Tibial nerve (tissue), 4 donors: ENCODE data around the gene ARMC12. TPM values are rescaled to one million over a fixed set of nuclear protein-coding genes. Genes with fewer than 3 reads are reported as not detected.
A peak's percentile ranks its signal among the peaks of the same experiment; 100 is the strongest.

Source experiments
- DNase-seq, 2 donors: peaks; one replicate each; pipeline ENCODE4 v3.0.0-alpha.2; 2019; ENCODE audit warnings: low spot score in 2 of 2
- H3K27ac ChIP-seq, 4 donors: fragments of 200-600 bp; sonication (generic) in 3 of 4; one replicate each; pipeline ENCODE4 v1.5.1; 2017 to 2019; ENCODE audit warnings: mild to moderate bottlenecking in 1 of 4
- H3K27me3 ChIP-seq, 2 donors: fragments of 200-600 bp; sonication (generic) in 1 of 2; one replicate each; pipeline versions ENCODE4 v1.5.1 to v1.6.0; 2017 to 2019
- H3K36me3 ChIP-seq, 3 donors: fragments of 200-600 bp; sonication (generic); one replicate each; pipeline ENCODE4 v1.5.1; 2018 to 2019
- H3K4me1 ChIP-seq, 4 donors: fragments of 200-600 bp; sonication (generic) in 3 of 4; one replicate each; pipeline ENCODE4 v1.5.1; 2017 to 2019
- H3K4me3 ChIP-seq, 4 donors: fragments of 200-600 bp; sonication (generic) in 3 of 4; one replicate each; pipeline ENCODE4 v1.5.1; 2017 to 2019; ENCODE audit warnings: mild to moderate bottlenecking in 1 of 4, moderate library complexity in 1 of 4
- H3K9me3 ChIP-seq, 4 donors: fragments of 200-600 bp; sonication (generic) in 3 of 4; one replicate each; pipeline ENCODE4 v1.5.1; 2017 to 2019
- CTCF ChIP-seq, 5 experiments: fragments of 200-600 bp in 3 of 5; fragments of 450-650 bp in 2 of 5; sonication (generic) in 3 of 5; IDR thresholded peaks; one replicate each; pipeline ENCODE4 v1.5.1; 2016 to 2019; ENCODE audit warnings: antibody characterized with exemption in 5 of 5, mild to moderate bottlenecking in 3 of 5, moderate library complexity in 2 of 5
- EP300 ChIP-seq, 2 donors: sonication (generic); formaldehyde crosslinking; IDR thresholded peaks; one replicate each; pipeline ENCODE4 v1.6.1; 2017; ENCODE audit warnings: antibody characterized with exemption in 2 of 2, mild to moderate bottlenecking in 1 of 2
- POLR2A ChIP-seq, 2 donors: fragments of 450-650 bp; IDR thresholded peaks; one replicate each; pipeline ENCODE4 v1.6.1; 2017; ENCODE audit warnings: antibody characterized with exemption in 2 of 2, mild to moderate bottlenecking in 2 of 2, moderate library complexity in 2 of 2
- WGBS, 2 donors: methylation state at CpG; one replicate each; pipeline ENCODE4 v1.1.5; 2018; 5-methylcytosine and 5-hydroxymethylcytosine counted together
- total RNA-seq, 4 donors: library from RNA; depleted of rRNA; stranded (reverse); fragments of >200 nt; gene quantifications; one replicate each; pipeline ENCODE4 v1.1.0, GENCODE V29; 2016

ARMC12 gene
- total RNA-seq, 4 donors from 2014 or later: 2.2 to 2.9 TPM; not detected in 2

GRCh38 chr6:35735452-35735851 is 1.4 kb upstream of the ARMC12 start:
- peaks cover 5 to 50% (median 32%) of the 10 kb centered on the region in 4 donors for H3K4me1 ChIP-seq
- no peaks in the 10 kb centered on the region for H3K27me3 ChIP-seq
- H3K36me3 ChIP-seq: no peaks in the 10 kb centered on the region
- no peaks in the 10 kb centered on the region for H3K9me3 ChIP-seq
- WGBS, 2 donors: 81 to 91% methylated on average over 3 of the region's 3 CpGs
- no peak overlapping the region for H3K4me3 ChIP-seq
- no peak for TF ChIP-seq CTCF (IDR thresholded peaks at IDR 0.05)
- TF ChIP-seq POLR2A (IDR thresholded peaks at IDR 0.05): no peak
- no peak for TF ChIP-seq EP300 (IDR thresholded peaks at IDR 0.05)
- no peak for DNase-seq
- peak overlapping the region in 3 of 4 donors; percentile 5 to 100 (median 30) for H3K27ac ChIP-seq

GRCh38 chr6:35736253-35736894 is 458 bp upstream of the ARMC12 start:
- H3K4me3 ChIP-seq: no peak overlapping the region
- H3K4me1 ChIP-seq: peaks cover 5 to 42% (median 26%) of the 10 kb centered on the region in 4 donors
- no peaks in the 10 kb centered on the region for H3K9me3 ChIP-seq
- no peaks in the 10 kb centered on the region for H3K36me3 ChIP-seq
- H3K27me3 ChIP-seq: no peaks in the 10 kb centered on the region
- peak; percentile 65 to 86 for DNase-seq
- peak; percentile 86 to 92 (median 90) for TF ChIP-seq CTCF (IDR thresholded peaks at IDR 0.05)
- TF ChIP-seq EP300 (IDR thresholded peaks at IDR 0.05): peak in 1 of 2 donors; percentile 64
- TF ChIP-seq POLR2A (IDR thresholded peaks at IDR 0.05): no peak
- H3K27ac ChIP-seq: peak overlapping the region in 1 of 4 donors; percentile 100
- WGBS, 2 donors: 64 to 65% methylated on average over 8 of the region's 8 CpGs

- Histone ChIP-seq H3K27ac (peak overlapping the region in 2 of 4 donors; percentile 19 to 100), H3K27me3 (no peaks in the 10 kb centered on the region), H3K9me3 (no peaks in the 10 kb centered on the region), H3K4me3 (no peak overlapping the region), H3K36me3 (no peaks in the 10 kb centered on the region), H3K4me1 (peaks cover 3 to 39% (median 21%) of the 10 kb centered on the region in 4 donors)
- no peak for DNase-seq
- no peak for TF ChIP-seq POLR2A (IDR thresholded peaks at IDR 0.05)
- peak; percentile 74 to 98 (median 83) for TF ChIP-seq CTCF (IDR thresholded peaks at IDR 0.05)
- TF ChIP-seq EP300 (IDR thresholded peaks at IDR 0.05): peak in 1 of 2 donors; percentile 71
- 66% methylated on average over 15 to 16 of the region's 16 CpGs for WGBS, 2 donors
Observed at GRCh38 chr6:35737413-35738211, 780 bp downstream of the ARMC12 start.

- no peaks in the 10 kb centered on the region for H3K9me3 ChIP-seq
- H3K36me3 ChIP-seq: no peaks in the 10 kb centered on the region
- no peak overlapping the region for H3K4me3 ChIP-seq
- WGBS, 2 donors: 50 to 64% methylated on average over 5 of the region's 5 CpGs
- H3K4me1 ChIP-seq: peaks cover 0 to 21% (median 8%) of the 10 kb centered on the region in 4 donors
- no peaks in the 10 kb centered on the region for H3K27me3 ChIP-seq
- DNase-seq: no peak
- TF ChIP-seq POLR2A (IDR thresholded peaks at IDR 0.05): no peak
- no peak overlapping the region for H3K27ac ChIP-seq
Observed at GRCh38 chr6:35739645-35740524, 3.1 kb downstream of the ARMC12 start.

GRCh38 chr6:35742842-35743241 is 6.0 kb downstream of the ARMC12 start:
- Histone ChIP-seq H3K36me3 (no peaks in the 10 kb centered on the region), H3K27ac (no peak overlapping the region), H3K4me1 (no peaks in the 10 kb centered on the region), H3K27me3 (no peaks in the 10 kb centered on the region), H3K4me3 (no peak overlapping the region), H3K9me3 (peaks cover 0 to 3% (median 0%) of the 10 kb centered on the region in 4 donors)
- DNase-seq: no peak
- no peak for TF ChIP-seq EP300 (IDR thresholded peaks at IDR 0.05)
- TF ChIP-seq POLR2A (IDR thresholded peaks at IDR 0.05): no peak
- TF ChIP-seq CTCF (IDR thresholded peaks at IDR 0.05): no peak
- 32 to 49% methylated on average over 8 of the region's 8 CpGs for WGBS, 2 donors
